MM.1S (cell line): ENCODE measurements around the gene SHMT2.

Experiments used
- DNase-seq: peaks from one replicate; pipeline ENCODE4 v3.0.0-alpha.2; 2015
- H2AFZ ChIP-seq: fragments of 300-600 bp; sonication (generic); 2 replicates; pipeline ENCODE4 v1.6.0; 2016; ENCODE audit warnings: antibody characterized with exemption, low read length
- H3F3A ChIP-seq: fragments of 300-600 bp; sonication (generic); 2 replicates; pipeline ENCODE4 v1.6.1; 2016; ENCODE audit warnings: mild to moderate bottlenecking, antibody characterized with exemption, low read length, moderate library complexity, mixed read lengths; ENCODE audit not compliant: insufficient read depth
- H3K27ac ChIP-seq: fragments of 300-600 bp; sonication (generic); 2 replicates; pipeline ENCODE4 v1.5.1; 2016; ENCODE audit warnings: mild to moderate bottlenecking, low read length
- H3K27me3 ChIP-seq: fragments of 300-600 bp; sonication (generic); replicated peaks from 2 replicates; pipeline ENCODE4 v1.6.0; 2016; ENCODE audit warnings: low read length; ENCODE audit not compliant: insufficient read depth
- H3K36me3 ChIP-seq: fragments of 300-600 bp; sonication (generic); replicated peaks from 2 replicates; pipeline ENCODE4 v1.6.1; 2016; ENCODE audit warnings: mild to moderate bottlenecking, low read length, mixed read lengths; ENCODE audit not compliant: insufficient read depth
- H3K4me1 ChIP-seq: fragments of 300-600 bp; sonication (generic); 2 replicates; pipeline ENCODE4 v1.6.1; 2016; ENCODE audit warnings: low read length, mixed read lengths
- H3K4me2 ChIP-seq: fragments of 300-600 bp; sonication (generic); 2 replicates; pipeline ENCODE4 v1.6.0; 2016; ENCODE audit warnings: low read depth, low read length
- H3K4me3 ChIP-seq: fragments of 300-600 bp; sonication (generic); 2 replicates; pipeline ENCODE4 v1.5.1; 2016; ENCODE audit warnings: low read length, mixed read lengths
- H3K79me2 ChIP-seq: fragments of 300-600 bp; sonication (generic); 2 replicates; pipeline ENCODE4 v1.6.1; 2016; ENCODE audit warnings: mixed run types, low read length, mixed read lengths
- H3K9ac ChIP-seq: fragments of 300-600 bp; sonication (generic); 2 replicates; pipeline ENCODE4 v1.6.1; 2016; ENCODE audit warnings: low read length, mixed read lengths
- H3K9me2 ChIP-seq: fragments of 300-600 bp; sonication (generic); replicated peaks from 2 replicates; pipeline ENCODE4 v1.6.1; 2016; ENCODE audit warnings: mild to moderate bottlenecking, low read length, mixed read lengths; ENCODE audit not compliant: insufficient read depth
- H3K9me3 ChIP-seq: fragments of 300-600 bp; sonication (generic); replicated peaks from 2 replicates; pipeline ENCODE4 v1.6.1; 2016; ENCODE audit warnings: mild to moderate bottlenecking, low read length, mixed read lengths; ENCODE audit not compliant: insufficient read depth
- H4K20me1 ChIP-seq: fragments of 300-600 bp; sonication (generic); 2 replicates; pipeline ENCODE4 v1.6.1; 2016; ENCODE audit warnings: mild to moderate bottlenecking, low read length, moderate library complexity, mixed read lengths; ENCODE audit not compliant: insufficient read depth
- CTCF ChIP-seq: fragments of 300-600 bp; sonication (generic); IDR thresholded peaks from 2 replicates; pipeline ENCODE4 v1.5.1; 2016; ENCODE audit warnings: antibody characterized with exemption, low read length, mixed read lengths
- EZH2 ChIP-seq: fragments of 300-600 bp; sonication (generic); optimal IDR thresholded peaks from 2 replicates; pipeline ENCODE3; 2017; ENCODE audit warnings: low read depth, mild to moderate bottlenecking, antibody characterized with exemption, low read length, mixed read lengths
- EZH2phosphoT487 ChIP-seq: fragments of 300-600 bp; sonication (generic); IDR thresholded peaks from 2 replicates; pipeline ENCODE4 v1.6.1; 2018; ENCODE audit warnings: antibody characterized with exemption, low read length

The SHMT2 gene

GRCh38 chr12:57260366-57260765, 30.9 kb downstream of the SHMT2 start:
- H3K27me3 ChIP-seq = no peaks in the 10 kb centered on the region
- no peak overlapping the region for H3K27ac ChIP-seq
- H3K4me3 ChIP-seq = no peak overlapping the region
- H3K36me3 ChIP-seq = no peaks in the 10 kb centered on the region
- H3F3A ChIP-seq = no peaks in the 10 kb centered on the region
- H3K9ac ChIP-seq = no peak overlapping the region
- H3K9me2 ChIP-seq = no peaks in the 10 kb centered on the region
- TF ChIP-seq EZH2 (no peak), CTCF (no peak), EZH2phosphoT487 (no peak)
- no peak overlapping the region for H2AFZ ChIP-seq
- no peaks in the 10 kb centered on the region for H3K4me1 ChIP-seq
- H4K20me1 ChIP-seq = no peaks in the 10 kb centered on the region
- no peaks in the 10 kb centered on the region for H3K9me3 ChIP-seq
- H3K4me2 ChIP-seq = no peak overlapping the region
- DNase-seq = no peak
- no peaks in the 10 kb centered on the region for H3K79me2 ChIP-seq

- H4K20me1 ChIP-seq = no peaks in the 10 kb centered on the region
- no peaks in the 10 kb centered on the region for H3K27me3 ChIP-seq
- H3K9me2 ChIP-seq = no peaks in the 10 kb centered on the region
- H3K9me3 ChIP-seq = no peaks in the 10 kb centered on the region
- H3K79me2 ChIP-seq = no peaks in the 10 kb centered on the region
- no peak overlapping the region for H3K4me3 ChIP-seq
- no peak for TF ChIP-seq CTCF
- TF ChIP-seq EZH2phosphoT487 = no peak
- no peak for TF ChIP-seq EZH2
- no peak overlapping the region for H3K27ac ChIP-seq
- no peaks in the 10 kb centered on the region for H3F3A ChIP-seq
- no peak for DNase-seq
- H3K4me1 ChIP-seq = no peaks in the 10 kb centered on the region
- H3K4me2 ChIP-seq = no peak overlapping the region
- no peaks in the 10 kb centered on the region for H3K36me3 ChIP-seq
- no peak overlapping the region for H2AFZ ChIP-seq
- no peak overlapping the region for H3K9ac ChIP-seq
Measured at GRCh38 chr12:57261428-57261865, 31.9 kb downstream of the SHMT2 start.

GRCh38 chr12:57262126-57262822, 32.8 kb downstream of the SHMT2 start:
- Histone ChIP-seq H3K36me3 (no peaks in the 10 kb centered on the region), H4K20me1 (no peaks in the 10 kb centered on the region), H3K4me1 (no peaks in the 10 kb centered on the region), H3F3A (no peaks in the 10 kb centered on the region), H2AFZ (no peak overlapping the region), H3K9me3 (no peaks in the 10 kb centered on the region), H3K9ac (no peak overlapping the region), H3K27ac (no peak overlapping the region), H3K79me2 (no peaks in the 10 kb centered on the region), H3K4me2 (no peak overlapping the region), H3K27me3 (no peaks in the 10 kb centered on the region), H3K4me3 (no peak overlapping the region), H3K9me2 (no peaks in the 10 kb centered on the region)
- DNase-seq = no peak
- no peak for TF ChIP-seq EZH2
- TF ChIP-seq EZH2phosphoT487 = no peak
- no peak for TF ChIP-seq CTCF
